A549 (cell line): ENCODE results near the gene ZC2HC1B.

Experiments
- CTCF ChIP-seq: fragments of >200 bp; sonication (Bioruptor Twin); formaldehyde crosslinking; IDR thresholded peaks from 3 replicates; pipeline ENCODE4 v1.5.1; 2016
- HOXA7 ChIP-seq: fragments of 250-450 bp; sonication (Bioruptor Pico); IDR thresholded peaks from 2 replicates; pipeline ENCODE4 v1.5.0; 2020; ENCODE audit warnings: mild to moderate bottlenecking, moderate library complexity
- MAX ChIP-seq: IDR thresholded peaks from 2 replicates; pipeline ENCODE4 v1.6.1; 2012
- SMC3 ChIP-seq: fragments of >200 bp; sonication (Bioruptor Twin); formaldehyde crosslinking; IDR thresholded peaks from 3 replicates; pipeline ENCODE4 v1.6.1; 2018; ENCODE audit warnings: inconsistent platforms
- USF2 ChIP-seq: fragments of 450-650 bp; IDR thresholded peaks from 2 replicates; pipeline ENCODE4 v1.6.1; 2014; ENCODE audit warnings: antibody characterized with exemption
- ZSCAN20 ChIP-seq: fragments of 250-450 bp; sonication (Bioruptor Pico); IDR thresholded peaks from 2 replicates; pipeline ENCODE4 v1.8.0; 2022; ENCODE audit warnings: mild to moderate bottlenecking, moderate library complexity

GRCh38 chr6:143896126-143896860 lies 32.0 kb downstream of the ZC2HC1B start:
- TF ChIP-seq HOXA7 (CRISPR knock-in tag) (no peak), MAX (no peak), USF2 (no peak), CTCF (no peak), SMC3 (no peak), ZSCAN20 (CRISPR knock-in tag) (no peak)
